GM12801 (cell line): ENCODE measurements around the gene ARHGEF28.

Source experiments
- TF ChIP-seq, protein P1 (sequence below): IDR thresholded peaks from one replicate; pipeline ENCODE4 v1.5.1; 2011; ENCODE audit warnings: control low read depth; ENCODE audit not compliant: insufficient read length; ENCODE audit errors: extremely low read depth

Gene ARHGEF28

DNA sequence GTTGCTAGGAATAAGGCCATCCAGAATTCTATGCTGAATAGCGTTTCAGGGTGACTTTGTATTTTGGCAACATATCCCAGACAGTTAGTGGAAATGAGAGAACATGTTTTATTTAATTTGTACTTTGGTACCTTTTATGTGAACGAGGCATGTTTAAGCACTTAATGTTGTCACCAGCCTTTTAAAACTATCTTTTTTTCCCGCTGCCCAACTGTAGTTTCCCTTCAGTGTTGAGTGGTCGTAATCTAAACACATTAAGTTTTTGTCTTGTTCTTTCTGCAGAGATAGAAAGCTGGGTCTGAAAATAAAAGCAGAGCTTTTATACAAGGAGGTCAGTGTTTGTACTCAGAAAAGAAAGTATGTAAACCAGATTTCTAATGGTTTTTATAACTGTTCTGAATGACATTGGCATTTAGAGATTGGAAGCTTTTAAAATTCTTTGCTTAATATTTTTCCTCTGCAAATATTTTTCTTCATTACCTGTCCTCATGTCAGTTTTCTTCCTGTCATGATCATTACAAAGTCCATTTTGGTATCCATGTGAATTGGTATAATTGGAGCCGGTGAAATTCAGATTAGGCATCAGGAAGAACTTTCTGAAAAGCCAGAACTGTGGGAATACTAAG lies 100.7 kb downstream of the ARHGEF28 start:
- TF ChIP-seq, protein P1, sequence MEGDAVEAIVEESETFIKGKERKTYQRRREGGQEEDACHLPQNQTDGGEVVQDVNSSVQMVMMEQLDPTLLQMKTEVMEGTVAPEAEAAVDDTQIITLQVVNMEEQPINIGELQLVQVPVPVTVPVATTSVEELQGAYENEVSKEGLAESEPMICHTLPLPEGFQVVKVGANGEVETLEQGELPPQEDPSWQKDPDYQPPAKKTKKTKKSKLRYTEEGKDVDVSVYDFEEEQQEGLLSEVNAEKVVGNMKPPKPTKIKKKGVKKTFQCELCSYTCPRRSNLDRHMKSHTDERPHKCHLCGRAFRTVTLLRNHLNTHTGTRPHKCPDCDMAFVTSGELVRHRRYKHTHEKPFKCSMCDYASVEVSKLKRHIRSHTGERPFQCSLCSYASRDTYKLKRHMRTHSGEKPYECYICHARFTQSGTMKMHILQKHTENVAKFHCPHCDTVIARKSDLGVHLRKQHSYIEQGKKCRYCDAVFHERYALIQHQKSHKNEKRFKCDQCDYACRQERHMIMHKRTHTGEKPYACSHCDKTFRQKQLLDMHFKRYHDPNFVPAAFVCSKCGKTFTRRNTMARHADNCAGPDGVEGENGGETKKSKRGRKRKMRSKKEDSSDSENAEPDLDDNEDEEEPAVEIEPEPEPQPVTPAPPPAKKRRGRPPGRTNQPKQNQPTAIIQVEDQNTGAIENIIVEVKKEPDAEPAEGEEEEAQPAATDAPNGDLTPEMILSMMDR = no peak

DNA sequence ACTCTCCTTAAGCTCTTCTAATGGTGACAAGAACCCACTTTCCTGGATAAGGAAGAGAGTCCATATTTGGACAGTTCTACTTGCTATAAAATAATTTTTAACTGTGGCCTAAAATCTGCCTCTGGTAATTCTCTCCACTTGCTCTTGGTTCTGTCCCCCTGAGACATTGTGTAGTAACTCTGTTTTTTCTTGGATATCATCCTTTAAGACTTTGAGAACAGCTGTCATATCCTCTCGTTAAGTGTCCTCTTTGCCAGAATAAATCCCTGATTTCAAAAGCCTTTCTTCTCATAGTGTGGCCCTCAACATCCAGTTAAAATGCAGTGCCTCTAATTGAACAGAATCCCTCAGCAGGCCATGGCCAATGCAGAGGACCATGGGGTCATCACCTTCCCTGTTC lies 101.5 kb downstream of the ARHGEF28 start:
- TF ChIP-seq, protein P1 = no peak

DNA sequence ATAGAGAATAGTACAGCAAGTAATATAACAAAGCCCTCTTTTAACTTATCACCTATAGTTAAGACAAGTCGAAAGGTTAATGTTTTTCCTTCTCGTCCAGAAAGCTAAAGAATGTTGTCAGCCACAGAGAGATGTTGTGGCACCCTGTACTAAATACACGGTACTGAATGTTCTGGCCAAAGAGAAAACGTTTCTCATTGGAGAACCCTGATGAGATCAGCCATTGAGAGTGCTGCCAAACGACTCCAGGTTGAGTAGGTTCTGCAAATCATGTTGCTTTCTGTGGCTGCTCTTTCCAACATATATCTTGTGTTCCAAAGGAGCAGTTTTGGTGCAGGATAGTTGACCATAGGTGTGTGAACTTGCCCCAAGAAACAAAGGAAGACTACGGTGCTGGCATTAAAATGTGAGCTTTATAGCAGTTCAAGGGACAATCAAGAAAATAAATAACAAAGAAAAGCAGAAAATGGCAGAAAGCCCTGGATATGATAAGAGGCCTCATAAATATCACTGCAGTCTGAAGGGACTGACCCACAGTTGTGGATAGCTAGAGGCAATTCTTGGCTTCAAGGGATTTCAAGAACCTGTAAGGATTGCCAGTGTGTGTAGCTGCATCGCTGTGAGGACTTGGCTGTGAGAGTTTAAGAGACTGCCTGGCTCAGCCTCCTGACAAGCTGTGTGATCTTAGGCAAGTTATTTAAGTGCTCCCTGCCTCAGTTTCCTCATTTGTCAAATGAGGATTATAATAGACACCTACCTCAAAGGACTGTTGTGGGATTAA lies 102.7 kb downstream of the ARHGEF28 start:
- TF ChIP-seq, protein P1 = no peak

DNA sequence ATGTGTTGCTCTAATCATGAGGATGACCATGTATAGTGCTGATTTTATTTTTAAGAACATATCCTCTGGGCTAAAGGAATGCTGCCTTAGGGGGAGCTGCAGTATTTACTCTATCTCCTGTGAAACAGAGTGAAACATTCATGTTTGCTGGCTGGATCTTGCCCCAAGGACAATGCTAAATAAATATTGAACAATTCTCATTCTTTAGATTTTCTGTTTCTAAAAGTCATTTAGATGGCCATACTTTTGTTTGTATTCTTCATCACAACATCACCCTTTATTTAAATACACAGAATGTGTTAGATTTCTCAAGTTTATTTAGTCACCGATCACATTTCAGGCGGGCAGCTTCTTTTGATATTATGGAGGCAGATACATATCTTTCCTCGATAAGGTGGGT lies 103.3 kb downstream of the ARHGEF28 start:
- TF ChIP-seq, protein P1 = no peak

DNA sequence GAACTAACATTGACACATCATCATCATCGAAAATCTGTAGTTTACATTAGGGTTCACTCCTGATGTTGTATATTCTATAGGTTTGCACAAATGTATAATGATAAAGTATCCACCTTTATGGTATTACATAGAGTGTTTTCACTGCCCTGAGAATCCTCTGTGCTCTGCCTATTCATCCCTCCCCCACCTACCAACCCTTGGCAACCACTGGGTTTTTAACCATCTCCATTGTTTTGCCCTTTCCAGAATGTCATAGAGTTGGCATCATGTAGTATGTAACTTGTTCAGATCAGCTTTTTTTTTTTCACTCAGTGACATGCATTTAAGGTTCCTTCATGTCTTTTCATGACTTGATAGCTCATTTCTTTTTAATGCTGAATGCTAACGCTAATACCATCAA lies 106.0 kb downstream of the ARHGEF28 start:
- TF ChIP-seq, protein P1 = no peak

DNA sequence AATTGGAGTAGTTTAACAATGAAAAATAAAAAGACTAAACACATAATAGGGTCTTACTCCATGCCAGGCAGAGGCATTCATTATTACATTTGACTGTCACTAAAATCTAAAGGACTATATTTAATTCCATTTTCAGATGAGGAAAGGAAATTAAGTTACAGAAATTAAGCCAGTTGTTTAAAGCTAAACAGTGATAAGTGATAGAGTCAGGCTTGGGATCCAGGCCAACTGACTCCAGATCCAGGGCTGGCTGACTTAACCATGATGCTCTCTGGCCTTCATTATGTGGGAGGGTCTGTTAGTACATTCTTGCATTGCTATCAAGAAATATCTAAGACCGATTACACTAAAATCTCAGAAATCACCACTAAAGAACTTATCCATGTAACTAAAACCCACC lies 107.2 kb downstream of the ARHGEF28 start:
- TF ChIP-seq, protein P1 = no peak

DNA sequence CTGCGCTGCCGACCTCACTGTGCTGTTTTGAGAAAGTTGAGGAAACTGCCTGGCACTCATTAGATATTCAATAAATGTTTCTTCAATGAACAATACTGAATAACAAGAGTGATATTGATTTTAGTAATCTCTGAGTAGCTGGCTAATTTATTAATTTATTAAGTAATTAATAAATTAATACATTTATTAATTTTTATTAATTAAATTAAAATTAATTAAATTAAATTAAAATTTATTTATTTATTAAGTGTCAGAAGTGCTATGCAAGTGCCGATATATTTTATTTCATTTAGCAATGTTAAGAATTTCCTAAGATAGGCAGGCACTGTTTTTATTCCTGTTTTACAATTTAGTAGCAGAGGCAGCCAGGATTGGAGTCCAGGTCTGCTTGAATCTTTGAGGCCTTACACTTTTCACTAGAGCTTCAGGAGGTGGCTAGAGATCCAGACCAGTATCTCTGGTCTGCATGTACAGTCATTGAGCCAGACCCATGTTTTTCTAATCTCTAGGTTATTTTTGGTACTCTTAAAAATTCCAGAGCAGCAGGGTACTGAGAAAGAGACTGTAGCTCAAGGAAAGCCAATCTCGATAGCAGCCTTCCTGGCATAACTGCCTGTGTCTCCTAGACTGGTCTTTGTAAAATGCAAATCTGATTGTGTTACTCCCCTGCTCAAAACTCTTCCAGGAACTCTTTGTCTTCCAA lies 109.2 kb downstream of the ARHGEF28 start:
- TF ChIP-seq, protein P1 = no peak
